ENCODE data around the gene HDAC4.
A peak's percentile ranks its signal among the peaks of the same experiment; 100 is the strongest.

HDAC4 gene

GRCh38 chr2:239160226-239161143 is 240.3 kb downstream of the HDAC4 start:
- peak; percentile 19 for DNase-seq

DNA sequence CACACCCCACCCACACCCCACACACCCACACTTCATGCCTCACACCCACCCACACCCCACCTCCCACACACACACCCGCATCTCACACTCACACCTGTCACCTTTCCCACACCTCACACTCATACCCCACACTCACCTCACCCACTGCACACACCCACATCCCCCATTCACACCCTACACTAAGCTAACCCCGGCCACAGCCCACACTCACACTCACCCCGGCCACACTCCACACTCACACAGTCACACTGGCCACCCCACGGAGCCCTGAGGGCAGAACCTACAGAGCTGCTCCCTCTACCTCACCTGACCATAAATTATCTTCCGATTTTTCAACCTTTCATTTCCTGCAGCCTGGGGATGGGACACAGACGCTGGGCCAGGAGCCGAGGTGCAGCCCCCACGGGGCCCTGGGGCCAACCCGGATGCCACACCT is 241.3 kb downstream of the HDAC4 start:
- DNase-seq = peak; percentile 11

GRCh38 chr2:239158641-239159475 is 242.0 kb downstream of the HDAC4 start:
- DNase-seq = peak; percentile 26

GRCh38 chr2:239157771-239158170 is 243.0 kb downstream of the HDAC4 start:
- DNase-seq = peak; percentile 41

DNA sequence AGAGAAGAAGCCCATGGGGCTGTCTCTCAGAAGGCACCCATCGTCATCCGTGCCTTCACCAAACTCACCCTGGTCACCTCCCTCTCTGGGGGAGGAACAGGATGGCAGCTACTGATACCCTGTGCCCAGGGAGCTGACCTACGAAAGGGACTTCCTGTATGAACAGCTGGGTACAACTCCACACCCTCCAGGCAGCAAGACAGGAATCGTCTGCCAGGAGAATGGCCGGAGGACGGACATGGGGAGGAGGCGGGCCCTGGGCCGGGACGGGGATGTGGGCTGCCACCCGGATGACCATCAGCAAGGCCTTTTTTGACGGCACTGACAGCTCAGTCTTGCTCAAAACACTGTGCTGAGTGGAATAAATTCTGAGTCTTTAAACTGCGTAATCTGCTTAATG is 243.6 kb downstream of the HDAC4 start:
- peak; percentile 33 for DNase-seq

- DNase-seq = peak; percentile 34
Observed at GRCh38 chr2:239156516-239157265, 244.1 kb downstream of the HDAC4 start.

GRCh38 chr2:239155806-239156480 is 244.9 kb downstream of the HDAC4 start:
- DNase-seq = peak; percentile 19

DNA sequence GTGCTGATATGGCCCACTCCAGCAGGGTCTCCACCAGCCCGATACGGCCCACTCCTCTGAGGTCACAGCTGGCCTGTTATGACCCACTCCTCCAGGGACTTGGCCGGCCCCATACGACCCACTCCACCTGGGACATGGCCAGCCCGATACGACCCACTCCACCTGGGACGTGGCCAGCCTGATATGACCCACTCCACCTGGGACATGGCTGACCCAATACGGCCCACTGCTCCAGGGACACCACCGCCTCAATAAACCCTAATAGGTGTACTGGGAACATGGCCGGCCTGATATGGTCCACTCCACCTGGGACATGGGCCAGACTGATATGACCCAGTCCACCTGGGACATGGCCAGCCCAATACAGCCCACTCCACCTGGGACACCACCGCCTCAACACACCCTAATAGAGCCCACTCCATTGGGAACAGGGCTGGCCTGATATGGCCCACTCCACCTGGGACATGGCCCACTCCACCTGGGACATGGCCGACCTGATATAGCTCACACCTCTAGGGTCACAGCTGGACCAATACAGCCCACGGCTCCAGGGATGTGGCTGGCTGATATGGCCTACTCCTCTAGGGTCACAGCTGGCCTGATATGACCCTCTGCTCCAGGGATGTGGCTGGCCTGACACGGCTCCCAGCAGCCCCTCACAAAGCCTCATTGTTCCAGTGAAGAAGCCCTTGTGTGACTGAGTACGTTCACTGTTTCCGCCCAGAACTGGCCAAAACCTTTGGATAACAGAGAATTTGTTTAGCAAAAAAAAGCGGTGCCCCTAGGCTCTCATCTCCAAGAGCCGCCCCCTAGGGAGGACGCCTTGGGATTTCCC is 245.6 kb downstream of the HDAC4 start:
- DNase-seq = peak; percentile 15

DNA sequence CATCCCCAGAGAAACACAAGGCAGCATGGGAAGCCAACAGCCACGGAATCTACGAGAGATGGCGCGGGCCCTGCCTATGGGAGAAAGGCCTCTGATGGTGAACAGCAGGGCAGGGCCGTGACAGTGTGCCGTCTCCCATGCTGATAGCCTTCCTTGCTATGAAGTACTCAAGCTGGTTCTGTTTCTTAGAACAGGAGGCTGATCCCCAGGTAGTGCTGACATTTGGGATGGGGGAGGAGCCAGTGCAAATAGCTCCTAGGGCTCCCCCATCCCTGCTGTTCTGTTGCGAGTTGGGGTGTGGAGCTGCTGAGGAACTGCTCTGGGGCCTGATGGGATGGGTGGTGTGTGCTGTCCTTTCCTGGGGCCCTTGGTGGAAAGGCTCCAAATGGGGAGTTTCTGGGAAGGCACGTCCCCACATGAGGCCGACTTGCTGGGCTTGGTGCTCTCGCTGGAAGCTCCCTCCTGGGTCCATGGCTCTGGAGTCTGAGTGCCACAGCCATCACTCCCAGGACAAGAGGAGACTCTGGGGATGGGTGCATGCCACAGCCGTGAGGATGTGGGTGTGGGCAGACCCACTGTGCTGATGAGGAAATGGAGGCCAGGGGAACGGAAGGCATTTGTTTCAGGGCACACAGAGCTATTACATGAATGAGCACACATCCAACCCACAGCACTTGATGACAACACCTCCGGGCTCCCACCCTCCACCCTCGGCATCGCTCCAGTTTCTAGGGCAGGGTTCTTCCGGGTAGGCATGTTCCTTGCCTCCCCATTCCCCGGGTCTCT is 246.8 kb downstream of the HDAC4 start:
- DNase-seq = peak; percentile 23

- DNase-seq = peak; percentile 24
Observed at GRCh38 chr2:239152916-239153305, 247.9 kb downstream of the HDAC4 start.

DNA sequence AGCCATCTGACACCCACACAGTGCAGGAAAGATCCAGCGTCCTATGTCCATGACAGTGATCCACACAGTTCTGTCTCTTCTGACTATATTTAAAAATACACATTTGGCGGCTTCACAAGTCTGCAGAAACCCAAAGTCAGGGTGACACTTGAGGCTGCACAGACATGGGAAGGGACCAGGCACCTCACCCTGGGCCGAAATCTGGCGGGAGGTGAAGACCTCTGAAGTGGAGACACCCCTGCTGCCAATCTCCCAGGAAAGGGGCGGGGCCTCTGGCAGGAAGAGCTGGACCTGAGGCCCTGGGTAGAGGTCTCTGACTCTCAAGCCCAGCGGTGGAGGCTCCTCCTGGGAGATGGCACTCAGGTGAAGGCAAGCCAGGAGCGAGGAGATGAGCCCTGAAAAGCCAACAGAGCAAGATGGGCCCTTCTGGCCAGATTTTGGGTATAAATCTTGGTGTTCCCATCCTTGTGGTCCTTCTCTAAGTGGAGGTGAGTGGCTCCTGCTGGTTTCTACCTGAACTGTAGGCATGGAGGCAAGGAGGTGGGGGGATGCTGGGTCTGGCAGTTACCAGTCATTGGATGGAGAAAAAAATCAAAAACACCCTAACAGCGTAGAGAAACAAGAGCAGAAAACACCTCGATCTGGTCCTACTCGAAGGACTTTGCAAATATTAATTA is 248.4 kb downstream of the HDAC4 start:
- peak; percentile 38 for DNase-seq

DNA sequence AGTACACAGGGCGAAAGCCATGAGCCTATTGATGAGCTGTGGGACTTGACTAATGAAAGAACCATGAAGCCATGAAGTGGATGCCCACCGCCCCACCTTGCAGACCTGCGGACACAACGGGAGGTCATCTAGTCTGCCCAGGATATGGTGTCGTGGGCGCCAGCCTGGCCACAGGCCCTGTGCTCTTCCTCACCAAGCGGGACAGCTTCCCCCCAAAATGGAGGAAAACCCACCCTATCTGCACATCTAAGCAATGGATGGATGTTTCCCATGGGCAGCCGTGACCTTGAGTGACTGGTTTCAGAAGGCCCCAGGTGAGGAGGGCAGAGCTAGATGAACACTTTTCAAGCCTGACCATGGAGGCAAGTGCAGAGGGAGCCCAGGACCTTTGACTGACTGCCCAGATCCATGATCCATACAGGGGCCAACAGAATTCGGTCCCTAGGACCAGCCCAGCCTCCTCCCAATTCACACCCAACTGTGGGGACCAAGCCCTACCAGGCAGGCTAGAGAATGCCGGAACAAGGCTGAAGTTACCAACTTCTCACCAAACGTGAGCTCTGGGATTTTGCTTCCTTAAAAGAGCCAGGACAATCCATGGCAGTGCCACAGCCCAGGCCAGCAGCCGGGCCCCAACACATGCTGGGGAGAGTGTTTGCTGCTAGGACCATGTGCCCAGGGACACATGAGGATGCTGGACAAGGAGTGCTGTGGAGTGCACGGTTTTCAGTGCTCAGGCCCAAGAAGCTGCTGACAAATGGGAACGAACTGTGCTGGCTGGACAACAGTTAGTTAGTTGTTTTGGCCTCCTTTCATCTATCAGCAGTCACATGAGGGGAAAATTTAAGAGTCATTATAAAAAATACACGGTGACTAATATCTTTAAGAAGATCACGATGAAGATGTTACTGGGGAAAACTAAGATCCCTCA is 249.4 kb downstream of the HDAC4 start:
- peak; percentile 9 for DNase-seq

GRCh38 chr2:239150125-239151011 is 250.5 kb downstream of the HDAC4 start:
- DNase-seq = peak; percentile 10

- DNase-seq = peak; percentile 34
Observed at GRCh38 chr2:239149501-239149900, 251.3 kb downstream of the HDAC4 start.

DNA sequence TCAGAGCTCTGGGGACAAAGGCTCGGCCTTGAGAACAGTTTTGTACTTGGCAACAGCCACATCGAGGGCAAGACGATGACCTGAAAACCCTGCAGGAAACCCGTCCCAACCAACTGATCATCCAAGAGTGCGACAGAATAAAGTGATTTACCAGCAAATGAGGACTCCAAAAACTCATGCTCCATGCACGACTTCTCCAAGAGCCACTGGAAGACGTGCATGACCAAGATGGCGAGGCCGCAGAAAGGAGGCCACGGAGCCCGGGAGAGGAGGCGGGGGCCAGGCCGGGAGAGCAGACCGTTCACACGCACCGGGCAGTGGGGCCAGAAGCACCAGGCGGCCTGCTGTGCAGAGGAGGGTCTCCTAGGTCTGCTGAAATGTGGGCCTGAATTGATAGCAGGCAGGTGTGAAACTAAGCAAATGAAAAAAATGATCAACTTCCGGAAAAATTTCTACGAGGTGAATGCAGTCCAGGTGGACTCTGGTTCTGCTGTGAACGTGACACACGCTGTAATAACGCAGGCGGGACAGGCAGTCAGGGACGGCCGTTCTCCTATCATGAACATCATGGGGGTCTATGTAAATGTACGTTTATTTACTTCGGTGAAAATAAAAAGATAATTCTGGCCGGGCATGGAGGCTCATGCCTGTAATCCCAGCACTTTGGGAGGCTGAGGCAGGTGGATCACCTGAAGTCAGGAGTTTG is 252.2 kb downstream of the HDAC4 start:
- no peak for DNase-seq

- DNase-seq = no peak
Observed at GRCh38 chr2:239147376-239147775, 253.4 kb downstream of the HDAC4 start.

GRCh38 chr2:239146741-239147181 is 254.1 kb downstream of the HDAC4 start:
- DNase-seq = no peak

Measured in right forelimb (tissue), 1 donor.